Measurements from ENCODE around the gene NFATC4.

The NFATC4 gene

DNA sequence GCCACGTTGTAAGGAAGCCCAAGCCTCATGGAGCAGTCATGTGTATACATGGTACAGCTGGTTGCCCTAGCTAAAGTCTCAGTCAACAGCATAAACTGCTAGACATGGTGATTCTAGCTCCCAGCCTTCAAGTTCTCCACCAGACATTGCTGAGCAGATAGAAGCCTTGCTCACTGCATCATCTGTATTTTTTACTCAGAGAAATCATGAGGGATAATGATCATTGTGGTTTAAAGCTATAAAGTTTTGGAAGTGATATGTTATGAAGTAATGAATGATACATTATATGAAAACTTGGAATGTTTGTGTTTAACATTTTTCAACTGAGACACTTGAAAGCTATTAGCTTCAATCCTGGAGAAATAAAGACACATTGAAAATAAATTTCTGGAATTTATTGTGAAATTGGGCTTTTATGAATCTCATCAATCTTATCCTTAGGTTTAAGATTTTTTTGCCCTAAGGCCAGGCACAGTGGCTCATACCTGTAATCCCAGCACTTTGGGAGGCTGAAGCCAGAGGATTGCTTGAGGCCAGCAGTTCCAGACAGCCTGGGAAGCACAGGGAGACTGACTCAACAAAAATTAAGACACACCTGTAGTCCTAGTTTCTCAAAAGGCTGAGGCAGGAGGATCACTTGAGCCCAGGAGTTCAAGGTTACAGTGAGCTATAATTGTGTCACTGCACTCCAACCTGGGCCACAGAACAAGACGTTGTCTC, 5.6 kb upstream of the NFATC4 start:
- H3K9me3 ChIP-seq (ENCODE audit: low read depth, low read length): no peaks in the 10 kb centered on the region
- no peaks in the 10 kb centered on the region for H3K36me3 ChIP-seq (ENCODE audit: insufficient read depth, low read length)
- H3K9ac ChIP-seq (ENCODE audit: insufficient read length): no peak overlapping the region
- TF ChIP-seq POLR2AphosphoS5 (IDR thresholded peaks at IDR 0.05; ENCODE audit: borderline replicate concordance, low read depth, low read length) (no peak), EZH2 (IDR thresholded peaks at IDR 0.05) (no peak), FOXP2 (optimal IDR thresholded peaks at IDR 0.05; ENCODE audit: control extremely low read depth, extremely low read length, insufficient read depth) (no peak)
- H3K27ac ChIP-seq: no peak overlapping the region; the same call in 1 of the 2 replicates
- no peak overlapping the region for H3K4me3 ChIP-seq
- no peak for DNase-seq (ENCODE audit: low read depth, low spot score)

- H3K9ac ChIP-seq (ENCODE audit: insufficient read length): no peak overlapping the region
- TF ChIP-seq FOXP2 (optimal IDR thresholded peaks at IDR 0.05; ENCODE audit: control extremely low read depth, extremely low read length, insufficient read depth): no peak
- TF ChIP-seq EZH2 (IDR thresholded peaks at IDR 0.05): no peak
- no peak for TF ChIP-seq POLR2AphosphoS5 (IDR thresholded peaks at IDR 0.05; ENCODE audit: borderline replicate concordance, low read depth, low read length)
- H3K4me3 ChIP-seq: no peak overlapping the region
- no peak for DNase-seq (ENCODE audit: low read depth, low spot score)
- no peak overlapping the region for H3K27ac ChIP-seq
- no peaks in the 10 kb centered on the region for H3K36me3 ChIP-seq (ENCODE audit: insufficient read depth, low read length)
- no peaks in the 10 kb centered on the region for H3K9me3 ChIP-seq (ENCODE audit: low read depth, low read length)
These were observed 4.6 kb upstream of the NFATC4 start for GRCh38 chr14:24363401-24363800.

- H3K36me3 ChIP-seq (ENCODE audit: insufficient read depth, low read length): no peaks in the 10 kb centered on the region
- no peak overlapping the region for H3K9ac ChIP-seq (ENCODE audit: insufficient read length)
- H3K27ac ChIP-seq: peak overlapping the region; percentile 63; the same call in 1 of the 2 replicates
- H3K9me3 ChIP-seq (ENCODE audit: low read depth, low read length): no peaks in the 10 kb centered on the region
- no peak for DNase-seq (ENCODE audit: low read depth, low spot score)
- no peak for TF ChIP-seq FOXP2 (optimal IDR thresholded peaks at IDR 0.05; ENCODE audit: control extremely low read depth, extremely low read length, insufficient read depth)
- no peak overlapping the region for H3K4me3 ChIP-seq
These were observed 3.1 kb upstream of the NFATC4 start for GRCh38 chr14:24364841-24365240.

DNA sequence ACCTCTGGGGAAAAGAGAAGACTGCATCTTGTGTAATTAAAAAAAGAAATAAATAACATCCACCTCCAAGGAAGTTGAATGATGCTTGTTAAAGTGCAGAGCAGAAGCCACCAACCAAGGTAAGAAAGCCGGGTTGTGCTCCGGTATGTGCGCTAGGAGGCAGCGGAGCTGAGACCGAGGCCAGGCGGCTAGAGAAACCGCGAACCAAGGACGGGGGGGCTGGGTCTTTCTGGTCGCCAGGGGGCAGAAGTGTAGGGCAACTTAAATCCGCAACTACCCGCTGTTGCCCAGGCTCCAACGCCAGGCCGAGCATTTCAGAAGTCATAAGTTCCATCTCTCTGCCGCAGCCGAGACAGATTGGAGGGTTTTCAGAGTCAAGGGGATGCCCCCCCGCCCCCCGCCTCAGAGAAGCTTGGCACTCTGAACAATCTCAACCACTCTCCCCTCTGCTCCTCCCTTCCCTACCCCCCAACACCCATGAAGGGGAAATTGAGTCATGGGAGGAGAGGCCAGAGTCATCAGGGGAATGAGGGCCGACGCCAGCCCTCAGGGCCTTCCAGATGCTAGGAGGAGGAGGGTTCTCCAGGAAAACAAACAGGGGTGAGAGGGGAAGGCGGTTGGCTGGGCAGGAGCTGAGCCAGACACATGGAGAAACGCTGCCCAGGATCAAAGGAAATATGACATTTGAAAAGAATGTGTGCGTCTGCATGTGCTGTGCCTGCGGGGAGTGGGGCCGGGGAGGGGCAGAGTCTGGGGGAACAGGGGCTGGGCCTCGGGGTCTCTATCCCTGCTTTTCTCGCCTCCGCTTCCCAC, 2.2 kb upstream of the NFATC4 start:
- TF ChIP-seq POLR2AphosphoS5 (IDR thresholded peaks at IDR 0.05; ENCODE audit: borderline replicate concordance, low read depth, low read length): no peak
- no peak for TF ChIP-seq EZH2 (IDR thresholded peaks at IDR 0.05)
- no peak for TF ChIP-seq FOXP2 (optimal IDR thresholded peaks at IDR 0.05; ENCODE audit: control extremely low read depth, extremely low read length, insufficient read depth)
- H3K36me3 ChIP-seq (ENCODE audit: insufficient read depth, low read length): no peaks in the 10 kb centered on the region; the same call in 1 of the 2 replicates
- no peaks in the 10 kb centered on the region for H3K9me3 ChIP-seq (ENCODE audit: low read depth, low read length)
- DNase-seq (ENCODE audit: low read depth, low spot score): no peak
- H3K27ac ChIP-seq: peak overlapping the region; percentile 97
- H3K4me3 ChIP-seq: peak overlapping the region; percentile 96
- peak overlapping the region; percentile 79 for H3K9ac ChIP-seq (ENCODE audit: insufficient read length)

- TF ChIP-seq POLR2AphosphoS5 (IDR thresholded peaks at IDR 0.05; ENCODE audit: borderline replicate concordance, low read depth, low read length): peak; percentile 58; the same call in 1 of the 2 replicates
- no peak for TF ChIP-seq EZH2 (IDR thresholded peaks at IDR 0.05)
- Histone ChIP-seq H3K9me3 (ENCODE audit: low read depth, low read length) (no peaks in the 10 kb centered on the region), H3K36me3 (ENCODE audit: insufficient read depth, low read length) (no peaks in the 10 kb centered on the region; the same call in 1 of the 2 replicates), H3K9ac (ENCODE audit: insufficient read length) (peak overlapping the region; percentile 79), H3K27ac (peak overlapping the region; percentile 97), H3K4me3 (peak overlapping the region; percentile 96)
- no peak for DNase-seq (ENCODE audit: low read depth, low spot score)
These were observed 1.6 kb upstream of the NFATC4 start for GRCh38 chr14:24366413-24366720.

GRCh38 chr14:24366721-24367513, 1.1 kb upstream of the NFATC4 start:
- peak overlapping the region; percentile 96 for H3K4me3 ChIP-seq
- peak overlapping the region; percentile 79 for H3K9ac ChIP-seq (ENCODE audit: insufficient read length)
- no peak for TF ChIP-seq EZH2 (IDR thresholded peaks at IDR 0.05)
- peak; percentile 24; the same call in 1 of the 2 replicates for TF ChIP-seq POLR2AphosphoS5 (IDR thresholded peaks at IDR 0.05; ENCODE audit: borderline replicate concordance, low read depth, low read length)

GRCh38 chr14:24368212-24368561, 203 bp downstream of the NFATC4 start:
- Histone ChIP-seq H3K36me3 (ENCODE audit: insufficient read depth, low read length) (peaks cover 11% of the 10 kb centered on the region; the same call in 1 of the 2 replicates), H3K27ac (peak overlapping the region; percentile 2; the same call in 1 of the 2 replicates), H3K9ac (ENCODE audit: insufficient read length) (peak overlapping the region; percentile 78), H3K4me3 (peak overlapping the region; percentile 96), H3K9me3 (ENCODE audit: low read depth, low read length) (no peaks in the 10 kb centered on the region)
- no peak for TF ChIP-seq POLR2AphosphoS5 (IDR thresholded peaks at IDR 0.05; ENCODE audit: borderline replicate concordance, low read depth, low read length)
- no peak for TF ChIP-seq FOXP2 (optimal IDR thresholded peaks at IDR 0.05; ENCODE audit: control extremely low read depth, extremely low read length, insufficient read depth)
- no peak for TF ChIP-seq EZH2 (IDR thresholded peaks at IDR 0.05)
- DNase-seq (ENCODE audit: low read depth, low spot score): no peak

More at GRCh38 chr14:24366721-24367513, 1.1 kb upstream of the NFATC4 start:
- Histone ChIP-seq H3K9me3 (ENCODE audit: low read depth, low read length) (no peaks in the 10 kb centered on the region), H3K36me3 (ENCODE audit: insufficient read depth, low read length) (no peaks in the 10 kb centered on the region; the same call in 1 of the 2 replicates), H3K27ac (peak overlapping the region; percentile 97)
- peak; percentile 57 for DNase-seq (ENCODE audit: low read depth, low spot score)

Data from SK-N-MC (cell line).